ENCODE results near the gene C2CD2L. TPM values are rescaled to one million over a fixed set of nuclear protein-coding genes. Genes with fewer than 3 reads are reported as not detected.

C2CD2L gene
- polyA plus RNA-seq, 2 of the 4 experiments (the other 2 are of a cell fraction), result 2.4 to 4.8 TPM

- TF ChIP-seq BCL3 (IDR thresholded peaks at IDR 0.05) (no peak), ZNF302 (CRISPR knock-in tag; IDR thresholded peaks at IDR 0.05) (no peak), PHF8 (IDR thresholded peaks at IDR 0.05; ENCODE audit: borderline replicate concordance, low read depth) (no peak), HOXB13 (CRISPR knock-in tag; IDR thresholded peaks at IDR 0.05; ENCODE audit: low read depth) (no peak), SMC3 (IDR thresholded peaks at IDR 0.05) (no peak)
Measured at GRCh38 chr11:119145551-119145950, 38.4 kb downstream of the C2CD2L start (continued).

DNA sequence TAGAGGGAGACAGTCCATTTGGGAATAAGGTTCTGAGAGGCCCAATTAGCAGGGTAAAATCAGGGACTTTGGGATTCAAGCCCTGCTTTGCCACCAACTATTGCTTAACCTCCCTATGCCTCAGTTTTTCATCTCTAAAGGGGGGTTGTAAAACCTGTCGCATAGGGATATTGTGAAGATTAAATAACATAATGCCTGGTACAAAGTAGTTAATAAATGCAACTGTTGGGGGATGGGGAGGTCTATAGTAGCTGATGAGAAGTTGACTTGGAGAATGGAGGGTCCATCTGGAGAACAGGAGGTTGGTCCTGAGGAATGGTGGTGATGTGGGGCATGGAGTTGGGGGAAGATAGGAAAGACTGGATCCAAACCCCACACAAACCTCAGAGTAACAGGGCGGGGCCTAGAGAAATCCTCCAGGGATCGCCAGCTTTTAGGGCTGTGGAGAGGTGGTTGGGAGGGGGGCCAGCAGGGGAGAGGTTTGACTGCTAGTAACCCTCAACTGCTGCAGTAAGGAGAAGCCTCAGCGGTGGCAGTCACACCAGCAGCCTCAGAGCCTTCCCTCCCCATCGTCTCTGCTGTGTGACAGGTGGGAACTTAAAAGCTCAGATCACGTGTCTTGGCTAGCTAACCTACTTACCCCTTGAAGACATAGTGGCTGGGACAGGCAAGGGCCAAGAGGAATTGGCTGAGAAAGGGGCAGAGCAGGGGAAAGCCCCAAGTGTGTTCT is 40.6 kb downstream of the C2CD2L start:
- WGBS (ENCODE audit: missing lambda C conversion rate), result 71% methylated on average over 4 of the region's 6 CpGs
- Histone ChIP-seq H3K9me3 (no peaks in the 10 kb centered on the region), H3K4me3 (no peak overlapping the region), H3K27ac (no peak overlapping the region), H3K4me1 (0 out of 3 replicates have a peak, but pooled peaks cover 4% of the 10 kb centered on the region), H3K4me2 (no peak overlapping the region)
- FAIRE-seq (no peak), DNase-seq (ENCODE audit: low read depth in 1 of 2, low spot score in 1 of 2) (no peak), ATAC-seq (no peak)
- CTCF ChIA-PET, result interaction anchor here (1.2 to 7.2 kb wide), 4 partner anchors 9 to 191 kb away, joined by 3 to 39 read pairs (median 4); no protein-coding TSS in a partner anchor
- no peak for TF ChIP-seq RAD21 (conservative IDR thresholded peaks at IDR 0.05 in 1 of 2, IDR thresholded peaks at IDR 0.05 in 1 of 2)
- no peak for TF ChIP-seq NFE2L2 (conservative IDR thresholded peaks at IDR 0.05; ENCODE audit: low read length)
- no peak for TF ChIP-seq EHF (CRISPR knock-in tag; IDR thresholded peaks at IDR 0.05)
- no peak for TF ChIP-seq MYC (IDR thresholded peaks at IDR 0.05; ENCODE audit: borderline replicate concordance, low read length)
- no peak for TF ChIP-seq CHD4 (IDR thresholded peaks at IDR 0.05; ENCODE audit: borderline replicate concordance)
- TF ChIP-seq BCL3 (IDR thresholded peaks at IDR 0.05), result no peak
- TF ChIP-seq JUNB (IDR thresholded peaks at IDR 0.05), result no peak
- no peak for TF ChIP-seq MAZ (IDR thresholded peaks at IDR 0.05; ENCODE audit: borderline replicate concordance, low read depth, low read length)
- no peak for TF ChIP-seq FOXS1 (CRISPR knock-in tag; IDR thresholded peaks at IDR 0.05)
- TF ChIP-seq E2F6 (IDR thresholded peaks at IDR 0.05; ENCODE audit: borderline replicate concordance, low read depth), result no peak
- TF ChIP-seq GATA3 (IDR thresholded peaks at IDR 0.05; ENCODE audit: borderline replicate concordance), result no peak
- no peak for TF ChIP-seq POLR2A (IDR thresholded peaks at IDR 0.05; ENCODE audit: low read length)
- TF ChIP-seq RNF2 (IDR thresholded peaks at IDR 0.05; ENCODE audit: borderline replicate concordance, low read depth), result no peak
- TF ChIP-seq, protein P1, sequence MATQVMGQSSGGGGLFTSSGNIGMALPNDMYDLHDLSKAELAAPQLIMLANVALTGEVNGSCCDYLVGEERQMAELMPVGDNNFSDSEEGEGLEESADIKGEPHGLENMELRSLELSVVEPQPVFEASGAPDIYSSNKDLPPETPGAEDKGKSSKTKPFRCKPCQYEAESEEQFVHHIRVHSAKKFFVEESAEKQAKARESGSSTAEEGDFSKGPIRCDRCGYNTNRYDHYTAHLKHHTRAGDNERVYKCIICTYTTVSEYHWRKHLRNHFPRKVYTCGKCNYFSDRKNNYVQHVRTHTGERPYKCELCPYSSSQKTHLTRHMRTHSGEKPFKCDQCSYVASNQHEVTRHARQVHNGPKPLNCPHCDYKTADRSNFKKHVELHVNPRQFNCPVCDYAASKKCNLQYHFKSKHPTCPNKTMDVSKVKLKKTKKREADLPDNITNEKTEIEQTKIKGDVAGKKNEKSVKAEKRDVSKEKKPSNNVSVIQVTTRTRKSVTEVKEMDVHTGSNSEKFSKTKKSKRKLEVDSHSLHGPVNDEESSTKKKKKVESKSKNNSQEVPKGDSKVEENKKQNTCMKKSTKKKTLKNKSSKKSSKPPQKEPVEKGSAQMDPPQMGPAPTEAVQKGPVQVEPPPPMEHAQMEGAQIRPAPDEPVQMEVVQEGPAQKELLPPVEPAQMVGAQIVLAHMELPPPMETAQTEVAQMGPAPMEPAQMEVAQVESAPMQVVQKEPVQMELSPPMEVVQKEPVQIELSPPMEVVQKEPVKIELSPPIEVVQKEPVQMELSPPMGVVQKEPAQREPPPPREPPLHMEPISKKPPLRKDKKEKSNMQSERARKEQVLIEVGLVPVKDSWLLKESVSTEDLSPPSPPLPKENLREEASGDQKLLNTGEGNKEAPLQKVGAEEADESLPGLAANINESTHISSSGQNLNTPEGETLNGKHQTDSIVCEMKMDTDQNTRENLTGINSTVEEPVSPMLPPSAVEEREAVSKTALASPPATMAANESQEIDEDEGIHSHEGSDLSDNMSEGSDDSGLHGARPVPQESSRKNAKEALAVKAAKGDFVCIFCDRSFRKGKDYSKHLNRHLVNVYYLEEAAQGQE (IDR thresholded peaks at IDR 0.05), result no peak
- no peak for TF ChIP-seq TP53 (CRISPR knock-in tag; IDR thresholded peaks at IDR 0.05)
- POLR2A ChIA-PET, result no interaction called here

All from A549 (cell line).